AG04450 (cell line): ENCODE results near the gene SPON1. TPM values are rescaled to one million over a fixed set of nuclear protein-coding genes. Genes with fewer than 3 reads are reported as not detected.

ENCODE experiments used
- CTCF ChIA-PET: fragments of 300-600, 350-600 bp; formaldehyde crosslinking; extraction: SDS; loops from one replicate; lab custom pipeline; 2022; ENCODE audit warnings: antibody characterized with exemption, inconsistent platforms; lab: Charles Lee
- POLR2A ChIA-PET: fragments of 350-600 bp; formaldehyde crosslinking; extraction: SDS; loops from one replicate; lab custom pipeline; 2021; ENCODE audit warnings: antibody characterized with exemption, inconsistent platforms; lab: Yijun Ruan, JAX
- DNase-seq: peaks from one replicate; pipeline ENCODE4 v3.0.0-alpha.2; 2011; ENCODE audit warnings: low read depth, low spot score
- H3K27ac ChIP-seq: one replicate; pipeline ENCODE4 v1.5.1; 2012; ENCODE audit warnings: low read depth, low read length, control low read depth
- H3K27me3 ChIP-seq: one replicate; pipeline ENCODE4 v1.6.0; 2012; ENCODE audit warnings: low read length; ENCODE audit not compliant: control insufficient read depth, insufficient read depth
- H3K4me3 ChIP-seq: 2 replicates; pipeline ENCODE4 v1.5.1; 2011; ENCODE audit warnings: mild to moderate bottlenecking, low read depth, low read length, control low read depth
- H3K9me3 ChIP-seq: 2 replicates; pipeline ENCODE4 v1.5.1; 2012; ENCODE audit warnings: low read length; ENCODE audit not compliant: control insufficient read depth, insufficient read depth
- CTCF ChIP-seq: IDR thresholded peaks from 2 replicates; pipeline ENCODE4 v1.5.1; 2011; ENCODE audit warnings: low read depth, low read length, control low read depth, inconsistent platforms
- polyA plus RNA-seq: library from polyadenylated mRNA; depleted of rRNA; stranded (reverse); fragments of >200 nt; gene quantifications from 2 replicates; pipeline ENCODE4 v1.2.3, GENCODE V29; 2011

The SPON1 gene
- polyA plus RNA-seq, 1 experiment, result 0.53 TPM

GRCh38 chr11:13939961-13940906 lies 22.3 kb upstream of the SPON1 start:
- H3K4me3 ChIP-seq, result no peak overlapping the region
- H3K9me3 ChIP-seq, result no peaks in the 10 kb centered on the region
- ChIA-PET POLR2A (no interaction called here), CTCF (no interaction called here)
- no peak overlapping the region for H3K27ac ChIP-seq
- no peaks in the 10 kb centered on the region for H3K27me3 ChIP-seq
- no peak for TF ChIP-seq CTCF
- no peak for DNase-seq

- no peak for DNase-seq
- Histone ChIP-seq H3K9me3 (no peaks in the 10 kb centered on the region), H3K27me3 (no peaks in the 10 kb centered on the region), H3K27ac (no peak overlapping the region), H3K4me3 (no peak overlapping the region)
- ChIA-PET CTCF (no interaction called here), POLR2A (no interaction called here)
- TF ChIP-seq CTCF, result no peak
Observed at GRCh38 chr11:13940907-13941256, 21.6 kb upstream of the SPON1 start.

GRCh38 chr11:13941775-13942174 lies 20.7 kb upstream of the SPON1 start:
- CTCF ChIA-PET, result no interaction called here

GRCh38 chr11:13942378-13942777 lies 20.1 kb upstream of the SPON1 start:
- H3K4me3 ChIP-seq, result no peak overlapping the region
- no peak for TF ChIP-seq CTCF
- H3K27me3 ChIP-seq, result no peaks in the 10 kb centered on the region
- H3K27ac ChIP-seq, result no peak overlapping the region
- no peak for DNase-seq
- ChIA-PET CTCF (no interaction called here), POLR2A (no interaction called here)
- H3K9me3 ChIP-seq, result no peaks in the 10 kb centered on the region

More at GRCh38 chr11:13941775-13942174, 20.7 kb upstream of the SPON1 start:
- no peaks in the 10 kb centered on the region for H3K27me3 ChIP-seq
- no peak for DNase-seq
- POLR2A ChIA-PET, result no interaction called here
- no peaks in the 10 kb centered on the region for H3K9me3 ChIP-seq
- H3K27ac ChIP-seq, result no peak overlapping the region
- H3K4me3 ChIP-seq, result no peak overlapping the region
- no peak for TF ChIP-seq CTCF

GRCh38 chr11:13942971-13943381 lies 19.5 kb upstream of the SPON1 start:
- Histone ChIP-seq H3K27me3 (no peaks in the 10 kb centered on the region), H3K27ac (no peak overlapping the region), H3K4me3 (no peak overlapping the region), H3K9me3 (no peaks in the 10 kb centered on the region)
- TF ChIP-seq CTCF, result no peak
- ChIA-PET CTCF (interaction anchor here (0.6 to 0.7 kb wide), 2 partner anchors 13 to 15 kb away, joined by 3 read pairs; no protein-coding TSS in a partner anchor), POLR2A (no interaction called here)
- no peak for DNase-seq
